Measurements from ENCODE around the gene BPIFB4. TPM values are rescaled to one million over a fixed set of nuclear protein-coding genes. Genes with fewer than 3 reads are reported as not detected.

BPIFB4 gene
- total and polyA plus RNA-seq, 7 donors = not detected

GRCh38 chr20:33097001-33097400, 17.6 kb downstream of the BPIFB4 start:
- 29 to 49% (median 38%) methylated on average over 4 of the region's 4 CpGs for WGBS, 3 donors
- DNase-seq = no peak
- no peak for TF ChIP-seq CTCF (IDR thresholded peaks at IDR 0.05)

GRCh38 chr20:33099843-33100538, 20.5 kb downstream of the BPIFB4 start:
- Histone ChIP-seq H3K4me1 (no peaks in the 10 kb centered on the region), H3K4me3 (no peak overlapping the region), H3K36me3 (ENCODE audit: insufficient read depth in 1 of 2, low read depth in 1 of 2) (no peaks in the 10 kb centered on the region), H3K9me3 (no peaks in the 10 kb centered on the region), H3K27me3 (ENCODE audit: insufficient read depth in 3 of 3, low read length in 2 of 3) (peaks cover 0 to 29% (median 4%) of the 10 kb centered on the region in 3 donors), H3K27ac (no peak overlapping the region)
- DNase-seq (no peak), ATAC-seq (no peak)
- intact Hi-C loops (cut with DNase I) = loop anchor here in 1 of 2 donors (5.0 to 10.0 kb wide), 3 partner anchors 65 to 198 kb away; partner anchors contain the start of gene BPIFA2
- no peak for TF ChIP-seq CTCF (IDR thresholded peaks at IDR 0.05)
- 52 to 59% (median 52%) methylated on average over 10 of the region's 10 CpGs for WGBS, 3 donors

More at GRCh38 chr20:33097001-33097400, 17.6 kb downstream of the BPIFB4 start:
- intact Hi-C loops (cut with DNase I) = loop anchor here in 1 of 2 donors (5.0 to 10.0 kb wide), 2 partner anchors 195 to 198 kb away; no protein-coding TSS in a partner anchor
- H3K4me1 ChIP-seq = no peaks in the 10 kb centered on the region
- no peak overlapping the region for H3K27ac ChIP-seq
- H3K4me3 ChIP-seq = no peak overlapping the region
- no peaks in the 10 kb centered on the region for H3K36me3 ChIP-seq (ENCODE audit: insufficient read depth in 1 of 2, low read depth in 1 of 2)
- no peak for ATAC-seq
- H3K9me3 ChIP-seq = no peaks in the 10 kb centered on the region
- peaks cover 0 to 3% (median 3%) of the 10 kb centered on the region in 3 donors for H3K27me3 ChIP-seq (ENCODE audit: insufficient read depth in 3 of 3, low read length in 2 of 3)

GRCh38 chr20:33103556-33103955, 24.1 kb downstream of the BPIFB4 start:
- no peak for ATAC-seq
- WGBS, 3 donors = 54 to 63% (median 61%) methylated on average over 3 of the region's 3 CpGs

GRCh38 chr20:33104336-33104735, 24.9 kb downstream of the BPIFB4 start:
- no peak overlapping the region for H3K4me3 ChIP-seq
- intact Hi-C loops (cut with DNase I) = loop anchor here in 1 of 2 donors (10.0 kb wide), 1 partner anchor 60 kb away; the partner anchor contains the start of gene BPIFA2
- TF ChIP-seq CTCF (IDR thresholded peaks at IDR 0.05) = no peak
- DNase-seq (no peak), ATAC-seq (no peak)
- peaks cover 0 to 30% (median 2%) of the 10 kb centered on the region in 3 donors for H3K27me3 ChIP-seq (ENCODE audit: insufficient read depth in 3 of 3, low read length in 2 of 3)
- H3K36me3 ChIP-seq (ENCODE audit: insufficient read depth in 1 of 2, low read depth in 1 of 2) = no peaks in the 10 kb centered on the region
- whole genome bisulfite sequencing, 3 donors = 78 to 88% (median 88%) methylated on average over 3 of the region's 3 CpGs
- no peak overlapping the region for H3K27ac ChIP-seq
- no peaks in the 10 kb centered on the region for H3K9me3 ChIP-seq
- no peaks in the 10 kb centered on the region for H3K4me1 ChIP-seq

More at GRCh38 chr20:33103556-33103955, 24.1 kb downstream of the BPIFB4 start:
- no peak for DNase-seq
- no peak overlapping the region for H3K27ac ChIP-seq
- no peaks in the 10 kb centered on the region for H3K4me1 ChIP-seq
- TF ChIP-seq CTCF (IDR thresholded peaks at IDR 0.05) = no peak
- H3K4me3 ChIP-seq = no peak overlapping the region
- intact Hi-C loops (cut with DNase I) = loop anchor here in 1 of 2 donors (10.0 kb wide), 1 partner anchor 61 kb away; the partner anchor contains the start of gene BPIFA2
- H3K9me3 ChIP-seq = no peaks in the 10 kb centered on the region
- H3K27me3 ChIP-seq (ENCODE audit: insufficient read depth in 3 of 3, low read length in 2 of 3) = peaks cover 0 to 30% (median 2%) of the 10 kb centered on the region in 3 donors
- no peaks in the 10 kb centered on the region for H3K36me3 ChIP-seq (ENCODE audit: insufficient read depth in 1 of 2, low read depth in 1 of 2)

Measured in psoas muscle (tissue), 8 donors.